IMR-90 (cell line): ENCODE results near the gene SYNE3. TPM values are rescaled to one million over a fixed set of nuclear protein-coding genes. Genes with fewer than 3 reads are reported as not detected.

ENCODE experiments used
- ATAC-seq: fragments of 200-7000 bp; cut with Tn5 transposase; 2 replicates; pipeline ENCODE4 v1.9.1; 2020; ENCODE audit warnings: low read depth, mild to moderate bottlenecking, moderate library complexity
- BruUV-seq: library from RNA; stranded (reverse); fragments of 400-500 nt; replicated peaks from 2 replicates; lab custom pipeline; 2021; lab: Mats Ljungman, UMichigan
- CTCF ChIA-PET: fragments of 300-600 bp; formaldehyde crosslinking; extraction: SDS; loops from one replicate; lab custom pipeline; 2021; ENCODE audit warnings: antibody characterized with exemption; lab: Yijun Ruan, JAX
- POLR2A ChIA-PET: fragments of 300-600 bp; sonication (Branson Sonifier 250); formaldehyde crosslinking; loops from one replicate; lab custom pipeline; 2022; ENCODE audit warnings: antibody characterized with exemption; ENCODE audit not compliant: unreplicated experiment; lab: Charles Lee
- DNase-seq: peaks from one replicate; pipeline ENCODE4 v3.0.0; 2013
- H2AFZ ChIP-seq: replicated peaks from 2 replicates; pipeline ENCODE3; 2013; ENCODE audit warnings: low read length, mild to moderate bottlenecking; ENCODE audit not compliant: poor library complexity
- H2AK5ac ChIP-seq: 2 replicates; pipeline ENCODE4 v1.6.1; 2013; ENCODE audit warnings: low read depth, low read length, inconsistent platforms
- H2AK9ac ChIP-seq: replicated peaks from 2 replicates; pipeline ENCODE3; 2013; ENCODE audit warnings: mild to moderate bottlenecking, low read depth, low read length, moderate library complexity; ENCODE audit not compliant: poor library complexity
- H2BK120ac ChIP-seq: 2 replicates; pipeline ENCODE4 v1.6.1; 2013; ENCODE audit warnings: low read depth, low read length, inconsistent platforms
- H2BK15ac ChIP-seq: 3 replicates; pipeline ENCODE4 v1.6.1; 2013; ENCODE audit warnings: low read depth, low read length, inconsistent platforms
- H2BK20ac ChIP-seq: 2 replicates; pipeline ENCODE4 v1.6.1; 2013; ENCODE audit warnings: low read depth, mild to moderate bottlenecking, inconsistent platforms, low read length, moderate library complexity
- H2BK5ac ChIP-seq: 2 replicates; pipeline ENCODE4 v1.6.1; 2013; ENCODE audit warnings: mild to moderate bottlenecking, low read depth, low read length, inconsistent platforms; ENCODE audit not compliant: poor library complexity, severe bottlenecking
- H3K14ac ChIP-seq: replicated peaks from 2 replicates; pipeline ENCODE4 v1.6.1; 2013; ENCODE audit warnings: low read depth, low read length, inconsistent platforms
- H3K18ac ChIP-seq: 2 replicates; pipeline ENCODE4 v1.6.1; 2013; ENCODE audit warnings: low read depth, low read length, control low read depth
- H3K23ac ChIP-seq: 2 replicates; pipeline ENCODE4 v1.6.1; 2013; ENCODE audit warnings: low read depth, low read length, inconsistent platforms
- H3K27ac ChIP-seq: 2 replicates; pipeline ENCODE4 v1.5.1; 2013; ENCODE audit warnings: mild to moderate bottlenecking, control low read depth, low read length; ENCODE audit not compliant: insufficient read depth
- H3K27me3 ChIP-seq: 2 replicates; pipeline ENCODE4 v1.6.1; 2013; ENCODE audit warnings: low read length; ENCODE audit not compliant: control insufficient read depth, insufficient read depth
- H3K36me3 ChIP-seq: 2 replicates; pipeline ENCODE4 v1.6.1; 2013; ENCODE audit warnings: low read length, mixed read lengths; ENCODE audit not compliant: control insufficient read depth, insufficient read depth
- H3K4ac ChIP-seq: 2 replicates; pipeline ENCODE4 v1.6.1; 2013; ENCODE audit warnings: low read depth, low read length, inconsistent platforms
- H3K4me1 ChIP-seq: 2 replicates; pipeline ENCODE4 v1.6.1; 2013; ENCODE audit warnings: low read length, mixed read lengths; ENCODE audit not compliant: control insufficient read depth, insufficient read depth
- H3K4me2 ChIP-seq: 2 replicates; pipeline ENCODE4 v1.6.1; 2013; ENCODE audit warnings: low read depth, mild to moderate bottlenecking, control low read depth, low read length, moderate library complexity
- H3K4me3 ChIP-seq: 2 replicates; pipeline ENCODE4 v1.5.1; 2013; ENCODE audit warnings: low read depth, mild to moderate bottlenecking, control low read depth, low read length, moderate library complexity; ENCODE audit not compliant: insufficient read depth
- H3K56ac ChIP-seq: 2 replicates; pipeline ENCODE4 v1.6.1; 2013; ENCODE audit warnings: low read length, inconsistent platforms; ENCODE audit not compliant: insufficient read depth; ENCODE audit errors: extremely low read depth
- H3K79me1 ChIP-seq, 2 experiments: 2 replicates each; pipeline ENCODE4 v1.6.1; 2013; ENCODE audit warnings: low read length in 2 of 2, inconsistent platforms in 1 of 2, low read depth in 1 of 2
- H3K9ac ChIP-seq: 2 replicates; pipeline ENCODE4 v1.6.1; 2013; ENCODE audit warnings: low read depth, low read length, control low read depth
- H3K9me1 ChIP-seq: 2 replicates; pipeline ENCODE4 v1.6.1; 2013; ENCODE audit warnings: low read length, inconsistent platforms; ENCODE audit not compliant: insufficient read depth
- H3K9me3 ChIP-seq: 2 replicates; pipeline ENCODE4 v1.6.1; 2013; ENCODE audit warnings: low read length; ENCODE audit not compliant: control insufficient read depth, insufficient read depth
- H4K20me1 ChIP-seq: 2 replicates; pipeline ENCODE4 v1.6.1; 2013; ENCODE audit warnings: low read length, inconsistent platforms; ENCODE audit not compliant: insufficient read depth
- H4K5ac ChIP-seq: 2 replicates; pipeline ENCODE4 v1.6.1; 2013; ENCODE audit warnings: mild to moderate bottlenecking, low read depth, low read length, control low read depth
- H4K8ac ChIP-seq, 2 experiments: 2 replicates each; pipeline ENCODE4 v1.6.1; 2013; ENCODE audit warnings: low read depth in 2 of 2, low read length in 2 of 2, control low read depth in 1 of 2, inconsistent platforms in 1 of 2
- H4K91ac ChIP-seq: 2 replicates; pipeline ENCODE4 v1.6.1; 2013; ENCODE audit warnings: low read depth, low read length, inconsistent platforms; ENCODE audit not compliant: insufficient read depth
- BHLHE40 ChIP-seq: fragments of 150-350 bp; IDR thresholded peaks from 2 replicates; pipeline ENCODE4 v1.6.1; 2016; ENCODE audit warnings: mild to moderate bottlenecking, low read depth, low read length
- CEBPB ChIP-seq: IDR thresholded peaks from 2 replicates; pipeline ENCODE4 v1.6.1; 2012; ENCODE audit warnings: low read depth, low read length, improper control_type of control experiment
- CHD1 ChIP-seq: IDR thresholded peaks from 2 replicates; pipeline ENCODE4 v1.6.1; 2012; ENCODE audit warnings: low read depth, low read length, improper control_type of control experiment
- CTCF ChIP-seq: conservative IDR thresholded peaks from 2 replicates; pipeline ENCODE4 v1.5.1; 2012; ENCODE audit warnings: mild to moderate bottlenecking, low read depth, low read length, improper control_type of control experiment
- FOS ChIP-seq: fragments of 150-350 bp; IDR thresholded peaks from 2 replicates; pipeline ENCODE4 v1.6.1; 2016; ENCODE audit warnings: low read depth, low read length
- MAFK ChIP-seq: IDR thresholded peaks from 2 replicates; pipeline ENCODE4 v1.6.1; 2012; ENCODE audit warnings: low read depth, low read length, improper control_type of control experiment
- POLR2A ChIP-seq: IDR thresholded peaks from 2 replicates; pipeline ENCODE4 v1.6.1; 2012; ENCODE audit warnings: mild to moderate bottlenecking, low read depth, low read length
- SMC3 ChIP-seq: fragments of 150-350 bp; IDR thresholded peaks from 2 replicates; pipeline ENCODE4 v1.6.1; 2016; ENCODE audit warnings: low read depth, mild to moderate bottlenecking, antibody characterized with exemption, low read length, moderate library complexity
- USF2 ChIP-seq: fragments of 150-350 bp; IDR thresholded peaks from 2 replicates; pipeline ENCODE4 v1.6.1; 2017; ENCODE audit warnings: mild to moderate bottlenecking, antibody characterized with exemption, low read length, low read depth
- WGBS, 2 experiments: methylation state at CpG; one replicate each; pipeline versions ENCODE4 v1.1.5 to v1.1.7; 2013; ENCODE audit warnings: missing lambda C conversion rate in 2 of 2; ENCODE audit not compliant: insufficient read length in 1 of 2; ENCODE audit errors: extremely low coverage in 2 of 2; 5-methylcytosine and 5-hydroxymethylcytosine counted together
- dilution Hi-C: fragments of 300-500 bp; cut with HindIII; formaldehyde crosslinking; loops from one replicate; pipeline ENCODE4 v1.14.3; 2018; ENCODE audit warnings: low sequenced_read_pairs; ENCODE audit not compliant: unreplicated experiment
- in situ Hi-C: fragments of 300-500 bp; cut with MboI; formaldehyde crosslinking; loops from 3 replicates; pipeline ENCODE4 v1.14.3; 2019; ENCODE audit warnings: low sequenced_read_pairs, inconsistent platforms, mixed read lengths
- intact Hi-C: fragments of 100-400 bp; cut with micrococcal nuclease; formaldehyde crosslinking; loops from 2 replicates; pipeline ENCODE4 v1.10.0; 2022
- polyA plus RNA-seq, 3 experiments: library from polyadenylated mRNA; depleted of rRNA; stranded (reverse); fragments of >200 nt; gene quantifications; 2 replicates each; pipeline ENCODE4 v1.2.3, GENCODE V29; 2012; ENCODE audit warnings: low replicate concordance in 1 of 3
- total RNA-seq: library from RNA; depleted of rRNA; stranded (reverse); fragments of >200 nt; gene quantifications from 2 replicates; pipeline ENCODE4 v1.2.3, GENCODE V29; 2012

Gene SYNE3
- total and polyA plus RNA-seq, 2 of the 4 experiments (the other 2 are of a cell fraction): 2.9 to 5.0 TPM

DNA sequence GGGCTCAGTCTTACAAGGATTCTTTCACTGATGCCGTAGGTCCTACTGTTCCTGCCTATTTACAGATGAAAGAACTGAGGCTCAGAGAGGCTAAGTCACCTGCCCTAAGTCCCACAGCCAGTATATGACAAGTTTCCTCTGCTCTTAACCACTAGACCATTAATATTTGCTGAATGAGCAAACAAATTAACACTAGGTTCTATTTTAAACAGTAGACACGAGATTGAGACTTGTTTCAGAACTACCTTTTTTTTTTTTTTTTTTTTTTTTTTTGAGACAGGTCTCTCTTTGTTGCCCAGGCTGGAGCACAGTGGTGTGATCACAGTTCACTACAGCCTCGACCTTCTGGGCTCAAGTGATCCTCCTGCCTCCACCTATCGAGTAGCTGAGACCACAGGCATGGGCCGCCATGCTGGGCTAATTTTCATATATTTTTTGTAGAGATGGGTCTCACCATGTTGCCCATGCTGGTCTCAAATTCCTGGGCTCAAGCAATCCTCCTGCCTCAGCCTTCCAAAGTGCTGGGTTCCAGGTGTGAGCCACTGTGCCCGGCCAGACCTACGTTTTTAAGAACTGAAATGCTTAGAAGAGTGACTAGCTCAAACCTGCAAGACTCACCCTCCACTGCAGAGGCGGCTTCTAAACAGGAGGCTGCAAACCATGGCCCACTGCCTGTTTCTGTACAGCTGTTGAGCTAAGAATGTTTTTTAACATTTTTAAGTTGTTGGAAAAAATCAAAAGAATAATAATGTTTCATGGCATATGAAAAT is 12.9 kb downstream of the SYNE3 start (continued):
- no peak for TF ChIP-seq CTCF

- Histone ChIP-seq H2AK5ac (0 out of 2 replicates have a peak overlapping the region, but pooled peaks have one; percentile 27), H4K8ac (no peak overlapping the region), H3K9me3 (no peaks in the 10 kb centered on the region), H3K27me3 (no peaks in the 10 kb centered on the region), H3K9me1 (peaks cover 44% of the 10 kb centered on the region), H3K14ac (no peak overlapping the region), H3K23ac (no peak overlapping the region), H2BK120ac (peak overlapping the region; percentile 16; the same call in 1 of the 2 replicates), H3K4me2 (no peak overlapping the region), H2AFZ (no peak overlapping the region), H3K56ac (no peak overlapping the region), H3K27ac (no peak overlapping the region), H3K36me3 (no peaks in the 10 kb centered on the region), H2AK9ac (no peak overlapping the region), H2BK20ac (peak overlapping the region; percentile 8; the same call in 1 of the 2 replicates), H4K91ac (no peak overlapping the region; the same call in 1 of the 2 replicates), H3K18ac (no peak overlapping the region), H3K4me3 (no peak overlapping the region), H3K4me1 (peaks cover 38% of the 10 kb centered on the region), H3K79me1 (peaks cover 22 to 92% of the 10 kb centered on the region in 2 experiments), H4K20me1 (peaks cover 4% of the 10 kb centered on the region; the same call in 1 of the 2 replicates), H4K5ac (no peak overlapping the region), H3K4ac (peak overlapping the region; percentile 28; the same call in 1 of the 2 replicates), H3K9ac (no peak overlapping the region), H2BK15ac (no peak overlapping the region), H2BK5ac (no peak overlapping the region)
- POLR2A ChIA-PET: interaction anchor here (0.5 kb wide), 1 partner anchor 22 kb away, joined by 5 read pairs; no protein-coding TSS in a partner anchor
- DNase-seq (no peak), ATAC-seq (no peak)
- dilution Hi-C loops (no loop called here), intact Hi-C loops (no loop called here), in situ Hi-C loops (loop anchor here (25.0 kb wide), 1 partner anchor 365 kb away; no protein-coding TSS in a partner anchor)
- no peak for TF ChIP-seq CTCF
- no peak for TF ChIP-seq FOS
- TF ChIP-seq POLR2A: no peak
- TF ChIP-seq CEBPB: no peak
- no peak for TF ChIP-seq BHLHE40
- TF ChIP-seq MAFK: no peak
- TF ChIP-seq USF2: no peak
- TF ChIP-seq SMC3: no peak
- TF ChIP-seq CHD1: no peak
- CTCF ChIA-PET: interaction anchor here (1.3 kb wide), 1 partner anchor 50 kb away, joined by 3 read pairs; no protein-coding TSS in a partner anchor
- 92% methylated on average over 10 of the region's 14 CpGs; no CpG with 5 or more reads in 1 of the 2 experiments for WGBS, 2 experiments
- no TSS peak for BruUV-seq
Observed at GRCh38 chr14:95502381-95502950, 14.0 kb downstream of the SYNE3 start.
